A673 (cell line): Measurements from ENCODE around the gene ZNFX1.

ENCODE experiments used
- CTCF ChIP-seq: fragments of 300-800, 200-600 bp; sonication (generic); conservative IDR thresholded peaks from 2 replicates; pipeline ENCODE4 v1.5.1; 2017; ENCODE audit warnings: low read depth, mild to moderate bottlenecking, antibody characterized with exemption, low read length, moderate library complexity, mixed read lengths
- EZH2 ChIP-seq: fragments of 200-600 bp; sonication (generic); IDR thresholded peaks from 2 replicates; pipeline ENCODE4 v1.6.1; 2017; ENCODE audit warnings: borderline replicate concordance, low read depth, mild to moderate bottlenecking, mixed read lengths, antibody characterized with exemption, low read length; ENCODE audit not compliant: poor library complexity, severe bottlenecking

GRCh38 chr20:49270736-49271135 is 7.1 kb downstream of the ZNFX1 start:
- TF ChIP-seq CTCF (no peak), EZH2 (no peak)
